Chondrocyte (in vitro differentiated cells): Measurements from ENCODE around the gene EWSR1. TPM values are rescaled to one million over a fixed set of nuclear protein-coding genes. Genes with fewer than 3 reads are reported as not detected.

Source experiments
- DNase-seq: peaks from one replicate; pipeline ENCODE4 v3.0.0; 2021; ENCODE audit warnings: mixed read lengths, low spot score
- H3K27ac Mint-ChIP-seq: one replicate; pipeline ENCODE4 v1.8.0; 2021; ENCODE audit warnings: mild to moderate bottlenecking, moderate library complexity, mixed read lengths; ENCODE audit not compliant: unreplicated experiment
- H3K27me3 Mint-ChIP-seq: 2 replicates; pipeline ENCODE4 v1.8.0; 2021; ENCODE audit warnings: low read depth, mixed read lengths
- H3K36me3 Mint-ChIP-seq: 2 replicates; pipeline ENCODE4 v1.8.0; 2021; ENCODE audit warnings: low read depth, mixed read lengths
- H3K4me1 Mint-ChIP-seq: 2 replicates; pipeline ENCODE4 v1.8.0; 2021; ENCODE audit warnings: low read depth, mild to moderate bottlenecking, mixed read lengths
- H3K4me3 Mint-ChIP-seq: one replicate; pipeline ENCODE4 v1.8.0; 2021; ENCODE audit warnings: mild to moderate bottlenecking, moderate library complexity, mixed read lengths; ENCODE audit not compliant: unreplicated experiment
- H3K9me3 Mint-ChIP-seq: 2 replicates; pipeline ENCODE4 v1.8.0; 2021; ENCODE audit warnings: low read depth, mixed read lengths
- total RNA-seq: library from RNA; stranded (reverse); gene quantifications from 3 replicates; pipeline ENCODE4 v1.2.1, GENCODE V29; 2021
- TF ChIP-seq, protein P1 (sequence below): fragments of 200-600 bp; sonication (generic); IDR thresholded peaks from 2 replicates; pipeline ENCODE4 v1.5.0; 2021; ENCODE audit warnings: antibody characterized with exemption, mild to moderate bottlenecking, moderate library complexity

EWSR1 gene
- total RNA-seq, 1 donor from 2014 or later: 139 TPM

DNA sequence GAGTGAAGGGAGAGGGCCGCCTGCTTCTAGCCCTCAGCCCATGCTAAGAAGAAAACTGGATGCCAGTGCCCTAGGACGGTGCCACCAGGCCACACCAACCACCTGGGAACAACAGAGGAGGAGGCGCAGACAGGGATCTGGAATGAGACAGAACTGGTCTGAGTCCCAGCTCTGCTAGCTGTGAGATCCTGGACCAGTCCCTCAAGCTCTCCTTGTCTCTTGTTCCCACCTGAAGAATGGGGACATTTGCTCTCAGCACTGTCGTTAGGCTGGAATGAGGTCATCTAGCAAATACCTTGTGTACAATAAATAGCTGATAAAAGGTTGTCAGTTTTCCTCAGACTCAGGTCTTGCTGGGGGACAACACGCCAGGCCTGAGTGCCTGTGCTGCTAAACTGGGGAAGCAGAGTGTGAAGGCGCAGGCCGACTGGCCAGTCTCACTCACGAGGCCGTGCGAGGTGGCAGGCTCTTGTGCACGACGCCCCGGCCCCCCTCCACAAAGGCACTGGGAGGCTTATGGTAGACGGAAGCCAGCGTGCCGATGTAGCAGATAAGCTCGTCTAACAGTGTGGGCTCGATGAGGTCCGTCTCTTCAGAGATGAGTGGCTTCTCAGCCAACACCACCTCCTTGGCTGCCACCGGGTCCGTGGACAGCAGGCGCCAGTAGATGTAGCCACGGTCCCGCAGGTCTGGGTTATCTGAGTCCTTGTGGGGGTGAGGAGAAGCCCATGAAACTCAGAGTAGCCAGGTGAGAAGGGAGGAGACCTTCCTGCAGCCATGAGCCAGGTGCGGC is 73.2 kb downstream of the EWSR1 start:
- Mint-ChIP-seq H3K4me1 (peaks cover 23% of the 10 kb centered on the region), H3K27me3 (no peaks in the 10 kb centered on the region), H3K4me3 (no peak overlapping the region), H3K36me3 (peaks cover 34% of the 10 kb centered on the region), H3K27ac (no peak overlapping the region), H3K9me3 (no peaks in the 10 kb centered on the region)
- no peak for DNase-seq
- TF ChIP-seq, protein P1, sequence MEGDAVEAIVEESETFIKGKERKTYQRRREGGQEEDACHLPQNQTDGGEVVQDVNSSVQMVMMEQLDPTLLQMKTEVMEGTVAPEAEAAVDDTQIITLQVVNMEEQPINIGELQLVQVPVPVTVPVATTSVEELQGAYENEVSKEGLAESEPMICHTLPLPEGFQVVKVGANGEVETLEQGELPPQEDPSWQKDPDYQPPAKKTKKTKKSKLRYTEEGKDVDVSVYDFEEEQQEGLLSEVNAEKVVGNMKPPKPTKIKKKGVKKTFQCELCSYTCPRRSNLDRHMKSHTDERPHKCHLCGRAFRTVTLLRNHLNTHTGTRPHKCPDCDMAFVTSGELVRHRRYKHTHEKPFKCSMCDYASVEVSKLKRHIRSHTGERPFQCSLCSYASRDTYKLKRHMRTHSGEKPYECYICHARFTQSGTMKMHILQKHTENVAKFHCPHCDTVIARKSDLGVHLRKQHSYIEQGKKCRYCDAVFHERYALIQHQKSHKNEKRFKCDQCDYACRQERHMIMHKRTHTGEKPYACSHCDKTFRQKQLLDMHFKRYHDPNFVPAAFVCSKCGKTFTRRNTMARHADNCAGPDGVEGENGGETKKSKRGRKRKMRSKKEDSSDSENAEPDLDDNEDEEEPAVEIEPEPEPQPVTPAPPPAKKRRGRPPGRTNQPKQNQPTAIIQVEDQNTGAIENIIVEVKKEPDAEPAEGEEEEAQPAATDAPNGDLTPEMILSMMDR: no peak

DNA sequence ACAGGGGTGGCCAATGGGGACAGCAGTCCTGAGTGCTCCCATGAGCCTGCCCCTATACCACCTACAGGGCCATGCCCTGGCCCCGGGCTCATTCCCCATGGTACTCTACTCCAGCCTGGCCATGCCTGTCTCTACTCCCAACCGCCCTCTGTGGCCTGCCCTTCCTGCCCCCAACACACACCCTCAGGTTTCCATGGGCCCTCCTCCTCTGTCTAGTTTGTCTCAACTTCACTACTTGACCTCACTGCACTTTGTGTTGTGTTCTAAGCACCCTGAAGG is 73.7 kb downstream of the EWSR1 start:
- Mint-ChIP-seq H3K4me3 (no peak overlapping the region), H3K4me1 (peaks cover 23% of the 10 kb centered on the region), H3K27ac (no peak overlapping the region), H3K9me3 (no peaks in the 10 kb centered on the region), H3K27me3 (no peaks in the 10 kb centered on the region), H3K36me3 (peaks cover 32% of the 10 kb centered on the region)
- no peak for DNase-seq
- TF ChIP-seq, protein P1: no peak

DNA sequence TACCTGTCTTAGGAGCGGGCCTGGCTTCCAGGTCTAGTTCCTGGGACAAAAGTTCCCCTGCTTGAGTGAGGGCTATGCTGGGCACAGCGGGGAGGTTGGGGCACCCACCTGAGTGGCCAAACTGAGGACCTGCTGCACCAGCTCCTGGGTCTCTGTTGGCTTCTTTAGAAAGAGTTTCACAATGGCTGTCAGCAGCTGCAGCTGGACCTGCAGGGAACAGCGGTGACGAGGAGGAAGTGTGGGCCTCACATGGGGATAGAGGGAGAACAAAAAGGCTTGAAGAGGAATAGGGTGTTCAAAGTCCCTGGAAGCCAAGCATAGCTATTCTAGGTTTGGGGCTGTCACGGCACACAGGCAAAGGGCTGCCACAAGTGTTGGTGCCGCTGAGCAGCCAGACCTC is 74.1 kb downstream of the EWSR1 start:
- H3K27me3 Mint-ChIP-seq: no peaks in the 10 kb centered on the region
- no peaks in the 10 kb centered on the region for H3K9me3 Mint-ChIP-seq
- H3K36me3 Mint-ChIP-seq: peaks cover 30% of the 10 kb centered on the region
- TF ChIP-seq, protein P1: no peak
- no peak for DNase-seq
- peaks cover 23% of the 10 kb centered on the region for H3K4me1 Mint-ChIP-seq
- H3K27ac Mint-ChIP-seq: no peak overlapping the region
- H3K4me3 Mint-ChIP-seq: no peak overlapping the region

DNA sequence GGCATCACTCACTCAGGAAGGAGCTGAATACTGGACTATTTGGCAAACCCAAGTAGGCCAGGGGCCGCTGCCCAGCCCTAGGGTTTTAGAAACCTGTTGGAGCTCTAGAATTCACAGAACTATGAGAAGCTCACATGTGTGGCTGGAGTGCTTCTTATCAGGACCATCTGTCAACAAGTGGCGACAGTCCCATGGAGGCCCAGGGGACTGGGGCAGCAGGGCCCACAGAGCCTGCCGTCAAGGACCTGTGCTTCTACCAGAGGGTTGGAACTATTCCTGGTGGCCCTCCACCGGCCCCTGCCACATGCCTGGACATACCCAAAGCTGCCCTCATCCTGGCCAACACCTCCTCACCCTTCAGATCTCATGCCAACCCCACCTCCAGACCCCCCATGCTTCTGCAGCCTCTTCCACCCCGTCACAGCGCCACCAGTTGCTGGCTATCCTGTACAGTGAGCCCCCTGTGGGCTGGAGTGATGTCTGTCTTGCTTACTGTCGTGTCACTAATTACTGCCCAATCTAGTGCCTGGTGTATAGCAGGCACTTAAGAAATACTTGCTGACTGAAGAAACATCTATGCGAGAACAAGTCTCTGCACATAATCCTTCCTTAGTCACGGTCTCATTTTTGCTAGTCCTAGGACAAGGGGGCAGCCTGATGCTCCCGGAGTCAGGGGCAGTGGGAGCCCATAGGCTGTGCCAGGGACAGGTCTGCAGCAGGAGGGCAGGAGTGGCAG is 74.7 kb downstream of the EWSR1 start:
- Mint-ChIP-seq H3K27me3 (no peaks in the 10 kb centered on the region), H3K4me3 (no peak overlapping the region), H3K36me3 (peaks cover 29% of the 10 kb centered on the region), H3K27ac (no peak overlapping the region), H3K9me3 (no peaks in the 10 kb centered on the region), H3K4me1 (peaks cover 23% of the 10 kb centered on the region)
- no peak for DNase-seq
- TF ChIP-seq, protein P1: no peak

DNA sequence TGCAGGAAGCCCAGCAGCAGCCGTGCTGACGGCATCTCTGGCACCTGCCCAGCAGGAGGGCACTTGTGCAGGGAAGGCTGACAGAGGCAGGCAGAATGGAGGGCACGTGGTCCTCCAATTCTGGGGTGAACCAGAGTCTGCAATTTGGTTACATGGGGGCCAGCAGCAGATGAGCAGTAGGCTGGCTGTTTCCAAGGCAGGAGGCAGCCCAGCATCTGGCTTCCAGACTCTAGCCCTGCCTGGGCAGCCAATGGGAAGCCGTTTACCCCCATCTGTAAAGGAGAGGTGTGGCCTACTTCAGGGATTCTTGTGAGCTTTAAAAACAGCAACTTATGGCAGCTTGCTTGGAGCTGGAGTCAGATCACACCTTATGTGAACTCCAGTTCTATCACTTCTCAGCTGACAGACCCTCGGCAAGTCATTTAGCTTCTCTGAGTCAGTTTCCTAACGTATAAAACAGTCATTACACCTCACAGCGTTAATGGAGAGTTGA is 75.3 kb downstream of the EWSR1 start:
- H3K27me3 Mint-ChIP-seq: no peaks in the 10 kb centered on the region
- no peak for DNase-seq
- H3K4me3 Mint-ChIP-seq: no peak overlapping the region
- H3K36me3 Mint-ChIP-seq: peaks cover 23% of the 10 kb centered on the region
- H3K27ac Mint-ChIP-seq: peak overlapping the region; percentile 84
- peaks cover 23% of the 10 kb centered on the region for H3K4me1 Mint-ChIP-seq
- TF ChIP-seq, protein P1: no peak
- no peaks in the 10 kb centered on the region for H3K9me3 Mint-ChIP-seq
